ENCODE data around the gene ADSS2. TPM values are rescaled to one million over a fixed set of nuclear protein-coding genes. Genes with fewer than 3 reads are reported as not detected.
A peak's percentile ranks its signal among the peaks of the same experiment; 100 is the strongest.
"Not testable (repeated sequence)": the region's sequence is repeated elsewhere in the genome, so short reads cannot be mapped to it uniquely, and the experiment has no call there.

ADSS2 gene
- total RNA-seq (10 to 100 TPM; 42.4 to 46.7 TPM), polyA plus RNA-seq (10 to 100 TPM; 18.4 to 31.7 TPM)
- long read RNA-seq, donor 1, transcript ADSS-201 (13 exons, 2,780 nt): major isoform, 19 of 25 reads
- long read RNA-seq, donor 1, partial matches to known transcripts: 5 of 25 reads
- long read RNA-seq, donor 1, other reads (novel, unspliced or antisense): 0 of 25 reads
- long read RNA-seq, donor 2, transcript ADSS-201 (13 exons, 2,780 nt): major isoform, 6 of 6 reads
- long read RNA-seq, donor 2, partial matches to known transcripts: 0 of 6 reads
- long read RNA-seq, donor 2, other reads (novel, unspliced or antisense): 0 of 6 reads
- long read RNA-seq, donor 3, partial matches to known transcripts: 0 of 4 reads
- long read RNA-seq, donor 3, other reads (novel, unspliced or antisense): 0 of 4 reads
- long read RNA-seq, donor 4, partial matches to known transcripts: 0 of 4 reads
- long read RNA-seq, donor 4, other reads (novel, unspliced or antisense): 0 of 4 reads
- long read RNA-seq, donor 5, transcript ADSS-201 (13 exons, 2,780 nt): major isoform, 13 of 18 reads
- long read RNA-seq, donor 5, partial matches to known transcripts: 5 of 18 reads
- long read RNA-seq, donor 5, other reads (novel, unspliced or antisense): 0 of 18 reads

- Histone ChIP-seq H3K4me3 (peak within 1 kb of the TSS; percentile 88), H3K27me3 (ENCODE audit: control insufficient read depth in 3 of 3, insufficient read depth in 3 of 3, low read length in 2 of 3) (no peaks in the 10 kb centered on the region), H3K27ac (ENCODE audit: low read depth in 1 of 2, low read length in 1 of 2) (peak within 1 kb of the TSS; percentile 84 to 99), H3K36me3 (ENCODE audit: control insufficient read depth in 4 of 4, insufficient read depth in 4 of 4, low read length in 4 of 4) (peaks cover 0 to 5% (median 0%) of the 10 kb centered on the region in 4 donors), H3K4me1 (ENCODE audit: control insufficient read depth in 5 of 5, insufficient read depth in 5 of 5, low read length in 5 of 5) (peaks cover 3 to 22% (median 10%) of the 10 kb centered on the region in 5 donors), H3K9me3 (ENCODE audit: control insufficient read depth in 4 of 4, insufficient read depth in 3 of 4, low read length in 3 of 4) (no peaks in the 10 kb centered on the region), H3K9ac (ENCODE audit: insufficient read depth in 1 of 2, low read length in 2 of 2) (peak within 1 kb of the TSS; percentile 79 to 85)
- ATAC-seq (ENCODE audit: insufficient read depth, low FRiP score) (peak; percentile 14), DNase-seq (no peak)
- WGBS, 2 donors: 0 to 1% methylated on average over 31 to 45 of the region's 45 CpGs
- TF ChIP-seq, protein P1, sequence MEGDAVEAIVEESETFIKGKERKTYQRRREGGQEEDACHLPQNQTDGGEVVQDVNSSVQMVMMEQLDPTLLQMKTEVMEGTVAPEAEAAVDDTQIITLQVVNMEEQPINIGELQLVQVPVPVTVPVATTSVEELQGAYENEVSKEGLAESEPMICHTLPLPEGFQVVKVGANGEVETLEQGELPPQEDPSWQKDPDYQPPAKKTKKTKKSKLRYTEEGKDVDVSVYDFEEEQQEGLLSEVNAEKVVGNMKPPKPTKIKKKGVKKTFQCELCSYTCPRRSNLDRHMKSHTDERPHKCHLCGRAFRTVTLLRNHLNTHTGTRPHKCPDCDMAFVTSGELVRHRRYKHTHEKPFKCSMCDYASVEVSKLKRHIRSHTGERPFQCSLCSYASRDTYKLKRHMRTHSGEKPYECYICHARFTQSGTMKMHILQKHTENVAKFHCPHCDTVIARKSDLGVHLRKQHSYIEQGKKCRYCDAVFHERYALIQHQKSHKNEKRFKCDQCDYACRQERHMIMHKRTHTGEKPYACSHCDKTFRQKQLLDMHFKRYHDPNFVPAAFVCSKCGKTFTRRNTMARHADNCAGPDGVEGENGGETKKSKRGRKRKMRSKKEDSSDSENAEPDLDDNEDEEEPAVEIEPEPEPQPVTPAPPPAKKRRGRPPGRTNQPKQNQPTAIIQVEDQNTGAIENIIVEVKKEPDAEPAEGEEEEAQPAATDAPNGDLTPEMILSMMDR (IDR thresholded peaks at IDR 0.05; ENCODE audit: control extremely low read depth, extremely low read depth): no peak
These were observed at the start of gene ADSS2 for GRCh38 chr1:244451539-244451950. Gene ADSS2, minus strand, starts transcription at chr1:244451909. Its CDS starts 92 bp downstream, at chr1:244451817.

GRCh38 chr1:244500515-244500914, 48.8 kb upstream of the ADSS2 start:
- 94 to 95% methylated on average over 4 of the region's 4 CpGs for WGBS, 2 donors
- not testable (repeated sequence) for DNase-seq; ATAC-seq (ENCODE audit: insufficient read depth, low FRiP score)

GRCh38 chr1:244499484-244499883, 47.8 kb upstream of the ADSS2 start:
- H3K9me3 ChIP-seq (ENCODE audit: control insufficient read depth in 4 of 4, insufficient read depth in 3 of 4, low read length in 3 of 4); H3K36me3 ChIP-seq (ENCODE audit: control insufficient read depth in 4 of 4, insufficient read depth in 4 of 4, low read length in 4 of 4); H3K4me3 ChIP-seq; H3K27ac ChIP-seq (ENCODE audit: low read depth in 1 of 2, low read length in 1 of 2); ATAC-seq (ENCODE audit: insufficient read depth, low FRiP score); DNase-seq; H3K27me3 ChIP-seq (ENCODE audit: control insufficient read depth in 3 of 3, insufficient read depth in 3 of 3, low read length in 2 of 3); H3K9ac ChIP-seq (ENCODE audit: insufficient read depth in 1 of 2, low read length in 2 of 2); H3K4me1 ChIP-seq (ENCODE audit: control insufficient read depth in 5 of 5, insufficient read depth in 5 of 5, low read length in 5 of 5): not testable (repeated sequence)
- 90 to 93% methylated on average over 2 of the region's 2 CpGs for WGBS, 2 donors

More at GRCh38 chr1:244500515-244500914, 48.8 kb upstream of the ADSS2 start:
- not testable (repeated sequence) for H3K27me3 ChIP-seq (ENCODE audit: control insufficient read depth in 3 of 3, insufficient read depth in 3 of 3, low read length in 2 of 3); H3K4me3 ChIP-seq; H3K9ac ChIP-seq (ENCODE audit: insufficient read depth in 1 of 2, low read length in 2 of 2); H3K27ac ChIP-seq (ENCODE audit: low read depth in 1 of 2, low read length in 1 of 2); H3K4me1 ChIP-seq (ENCODE audit: control insufficient read depth in 5 of 5, insufficient read depth in 5 of 5, low read length in 5 of 5); H3K9me3 ChIP-seq (ENCODE audit: control insufficient read depth in 4 of 4, insufficient read depth in 3 of 4, low read length in 3 of 4); H3K36me3 ChIP-seq (ENCODE audit: control insufficient read depth in 4 of 4, insufficient read depth in 4 of 4, low read length in 4 of 4)

GRCh38 chr1:244497805-244498204, 46.1 kb upstream of the ADSS2 start:
- ATAC-seq (ENCODE audit: insufficient read depth, low FRiP score) (no peak), DNase-seq (no peak)
- WGBS, 2 donors: 68 to 78% methylated on average over 1 of the region's 1 CpG
- Histone ChIP-seq H3K4me3 (no peak overlapping the region), H3K27me3 (ENCODE audit: control insufficient read depth in 3 of 3, insufficient read depth in 3 of 3, low read length in 2 of 3) (no peaks in the 10 kb centered on the region), H3K27ac (ENCODE audit: low read depth in 1 of 2, low read length in 1 of 2) (no peak overlapping the region), H3K9ac (ENCODE audit: insufficient read depth in 1 of 2, low read length in 2 of 2) (no peak overlapping the region), H3K4me1 (ENCODE audit: control insufficient read depth in 5 of 5, insufficient read depth in 5 of 5, low read length in 5 of 5) (no peaks in the 10 kb centered on the region), H3K9me3 (ENCODE audit: control insufficient read depth in 4 of 4, insufficient read depth in 3 of 4, low read length in 3 of 4) (no peaks in the 10 kb centered on the region), H3K36me3 (ENCODE audit: control insufficient read depth in 4 of 4, insufficient read depth in 4 of 4, low read length in 4 of 4) (no peaks in the 10 kb centered on the region)
- TF ChIP-seq, protein P1 (IDR thresholded peaks at IDR 0.05; ENCODE audit: control extremely low read depth, extremely low read depth): no peak
